HepG2 (cell line): ENCODE measurements around the gene ISCU. TPM values are rescaled to one million over a fixed set of nuclear protein-coding genes. Genes with fewer than 3 reads are reported as not detected.

ENCODE experiments used
- ATAC-seq: fragments of 200-7000 bp; cut with Tn5 transposase; 3 replicates; pipeline ENCODE4 v1.9.1; 2020; ENCODE audit warnings: mild to moderate bottlenecking, moderate library complexity
- BruUV-seq: library from RNA; stranded (reverse); fragments of 400-500 nt; replicated peaks from 2 replicates; lab custom pipeline; 2021; lab: Mats Ljungman, UMichigan
- CTCF ChIA-PET: fragments of 300-600 bp; formaldehyde crosslinking; extraction: SDS; loops from one replicate; lab custom pipeline; 2021; ENCODE audit warnings: low total read pairs, inconsistent platforms, low intra/inter-chr PET ratio; lab: Yijun Ruan, JAX
- POLR2A ChIA-PET: fragments of 350-600 bp; sonication (Branson Sonifier 250); formaldehyde crosslinking; loops from one replicate; lab custom pipeline; 2020; ENCODE audit warnings: antibody characterized with exemption, inconsistent platforms; lab: Yijun Ruan, JAX
- DNase-seq: peaks from one replicate; pipeline ENCODE4 v3.0.0-alpha.2; 2015; ENCODE audit warnings: low spot score
- FAIRE-seq: peaks from 3 replicates; lab custom pipeline; 2011; peaks lifted over from hg19 to GRCh38; lab: Jason Lieb, UNC
- H2AFZ ChIP-seq: one replicate; pipeline ENCODE4 v1.6.1; 2011; ENCODE audit warnings: low read length, inconsistent platforms
- H3K27ac ChIP-seq: fragments of 300-600 bp; 3 replicates; pipeline ENCODE4 v1.8.0; 2011; ENCODE audit warnings: mixed run types, mild to moderate bottlenecking, mixed read lengths, low read length, inconsistent platforms; ENCODE audit not compliant: insufficient read depth; ENCODE audit errors: extremely low read length
- H3K27me3 ChIP-seq, 2 experiments: fragments of 200-600 bp in 1 of 2; 2 replicates in 1 of 2; 3 replicates in 1 of 2; pipeline versions ENCODE4 v1.6.0 to v1.8.0; 2011; ENCODE audit warnings: low read length in 2 of 2, mild to moderate bottlenecking in 2 of 2, moderate library complexity in 2 of 2, inconsistent platforms in 1 of 2; ENCODE audit not compliant: insufficient read depth in 2 of 2, control insufficient read depth in 1 of 2
- H3K36me3 ChIP-seq, 2 experiments: fragments of 200-600 bp in 1 of 2; replicated peaks in 1 of 2; 2 replicates in 1 of 2; 3 replicates in 1 of 2; pipeline versions ENCODE4 v1.5.1 to v1.8.0; 2011; ENCODE audit warnings: low read length in 2 of 2, inconsistent platforms in 1 of 2; ENCODE audit not compliant: insufficient read depth in 2 of 2, control insufficient read depth in 1 of 2
- H3K4me1 ChIP-seq: 2 replicates; pipeline ENCODE4 v1.5.1; 2012; ENCODE audit warnings: low read length, inconsistent platforms; ENCODE audit not compliant: insufficient read depth
- H3K4me2 ChIP-seq: 2 replicates; pipeline ENCODE4 v1.6.0; 2011; ENCODE audit warnings: low read depth, low read length, inconsistent platforms
- H3K4me3 ChIP-seq, 3 experiments: fragments of 200-600 bp in 1 of 3; sonication (generic), shearing (Covaris generic) in 1 of 3; replicated peaks in 1 of 3; 2 replicates each; pipeline ENCODE4 v1.5.1; 2011 to 2016; ENCODE audit warnings: low read length in 3 of 3, inconsistent platforms in 2 of 3, low read depth in 2 of 3, mild to moderate bottlenecking in 2 of 3, control low read depth in 1 of 3, mixed read lengths in 1 of 3; ENCODE audit not compliant: insufficient read depth in 1 of 3
- H3K79me2 ChIP-seq: one replicate; pipeline ENCODE4 v1.6.1; 2011; ENCODE audit warnings: low read length, inconsistent platforms; ENCODE audit not compliant: insufficient read depth
- H3K9ac ChIP-seq: 2 replicates; pipeline ENCODE4 v1.6.0; 2011; ENCODE audit warnings: mild to moderate bottlenecking, low read depth, low read length, inconsistent platforms; ENCODE audit not compliant: insufficient read depth
- H3K9me3 ChIP-seq: 2 replicates; pipeline ENCODE4 v1.5.1; 2012; ENCODE audit warnings: mild to moderate bottlenecking, low read length
- H4K20me1 ChIP-seq: 2 replicates; pipeline ENCODE4 v1.6.0; 2011; ENCODE audit warnings: inconsistent platforms, mild to moderate bottlenecking, low read length, moderate library complexity; ENCODE audit not compliant: insufficient read depth
- EEA1 ChIP-seq: sonication (generic); formaldehyde crosslinking; IDR thresholded peaks from 2 replicates; pipeline ENCODE4 v1.5.1; 2020; ENCODE audit warnings: mild to moderate bottlenecking, missing genetic modification reagents, borderline replicate concordance
- FOXA1 ChIP-seq, 2 experiments: fragments of 450-650 bp in 1 of 2; sonication (generic) in 1 of 2; formaldehyde crosslinking in 1 of 2; IDR thresholded peaks; 2 replicates each; pipeline versions ENCODE4 v1.4.0 to v1.6.1; 2016 to 2020; ENCODE audit warnings: missing genetic modification reagents in 1 of 2
- FOXA3 ChIP-seq: IDR thresholded peaks from 2 replicates; pipeline ENCODE4 v1.6.1; 2016; ENCODE audit warnings: missing genetic modification reagents, missing compliant biosample characterization
- KDM5B ChIP-seq: sonication (generic); formaldehyde crosslinking; IDR thresholded peaks from 2 replicates; pipeline ENCODE4 v1.4.0; 2020; ENCODE audit warnings: missing genetic modification reagents, mild to moderate bottlenecking, borderline replicate concordance
- LCORL ChIP-seq, 2 experiments: fragments of 450-650 bp in 1 of 2; sonication (generic) in 1 of 2; formaldehyde crosslinking in 1 of 2; IDR thresholded peaks; 2 replicates each; pipeline versions ENCODE4 v1.5.0 to v1.6.1; 2017 to 2020; ENCODE audit warnings: antibody characterized with exemption in 1 of 2, missing genetic modification reagents in 1 of 2
- PBX3 ChIP-seq: sonication (generic); formaldehyde crosslinking; IDR thresholded peaks from 2 replicates; pipeline ENCODE4 v1.8.1; 2023; ENCODE audit warnings: missing genetic modification reagents, inconsistent platforms, borderline replicate concordance
- SMAD9 ChIP-seq: sonication (generic); formaldehyde crosslinking; IDR thresholded peaks from 2 replicates; pipeline ENCODE4 v1.5.1; 2020; ENCODE audit warnings: mild to moderate bottlenecking, missing genetic modification reagents
- SNAI1 ChIP-seq: sonication (generic); formaldehyde crosslinking; IDR thresholded peaks from 2 replicates; pipeline ENCODE4 v1.5.0; 2020; ENCODE audit warnings: mild to moderate bottlenecking, missing genetic modification reagents, borderline replicate concordance
- SOX6 ChIP-seq, 2 experiments: fragments of 450-650 bp in 1 of 2; sonication (generic) in 1 of 2; formaldehyde crosslinking in 1 of 2; IDR thresholded peaks; 2 replicates each; pipeline versions ENCODE4 v1.4.0 to v1.6.1; 2017 to 2020; ENCODE audit warnings: antibody characterized with exemption in 1 of 2, mild to moderate bottlenecking in 1 of 2, missing genetic modification reagents in 1 of 2
- ZMYM3 ChIP-seq: sonication (generic); formaldehyde crosslinking; IDR thresholded peaks from 2 replicates; pipeline ENCODE4 v1.5.1; 2020; ENCODE audit warnings: mild to moderate bottlenecking, missing genetic modification reagents
- ZNF569 ChIP-seq: sonication (generic); formaldehyde crosslinking; IDR thresholded peaks from 2 replicates; pipeline ENCODE4 v1.5.0; 2020; ENCODE audit warnings: mild to moderate bottlenecking, missing genetic modification reagents, moderate library complexity, borderline replicate concordance
- ZNF607 ChIP-seq: sonication (generic); formaldehyde crosslinking; IDR thresholded peaks from 2 replicates; pipeline ENCODE4 v1.5.1; 2020; ENCODE audit warnings: missing genetic modification reagents, mild to moderate bottlenecking, borderline replicate concordance
- ZNF670 ChIP-seq: sonication (generic); formaldehyde crosslinking; IDR thresholded peaks from 2 replicates; pipeline ENCODE4 v1.8.0; 2022; ENCODE audit warnings: mild to moderate bottlenecking, missing genetic modification reagents, borderline replicate concordance
- ZNF770 ChIP-seq: sonication (generic); formaldehyde crosslinking; IDR thresholded peaks from 2 replicates; pipeline ENCODE4 v1.5.0; 2020; ENCODE audit warnings: mild to moderate bottlenecking, missing genetic modification reagents
- ZNF776 ChIP-seq: sonication (generic); formaldehyde crosslinking; IDR thresholded peaks from 2 replicates; pipeline ENCODE4 v1.4.0; 2020; ENCODE audit warnings: mild to moderate bottlenecking, missing genetic modification reagents
- ZUFSP ChIP-seq: sonication (generic); formaldehyde crosslinking; IDR thresholded peaks from 2 replicates; pipeline ENCODE4 v1.9.0; 2021; ENCODE audit warnings: missing genetic modification reagents, mild to moderate bottlenecking, borderline replicate concordance
- WGBS: methylation state at CpG from one replicate; pipeline ENCODE4 v1.1.6; 2017; ENCODE audit warnings: low lambda C conversion rate; 5-methylcytosine and 5-hydroxymethylcytosine counted together
- in situ Hi-C: cut with HindIII; loops from 2 replicates; pipeline ENCODE4 v1.10.0; 2017; ENCODE audit warnings: low pct_unique_long_range_greater_than_20kb; ENCODE audit not compliant: extremely low pct_ligation_motif_present
- intact Hi-C: fragments of 100-400 bp; cut with micrococcal nuclease; formaldehyde crosslinking; loops from one replicate; pipeline ENCODE4 v1.10.0; 2022; ENCODE audit not compliant: unreplicated experiment
- polyA plus RNA-seq, 8 experiments: library from polyadenylated mRNA; depleted of rRNA in 3 of 8; stranded (reverse) in 7 of 8; unstranded in 1 of 8; fragments of >200 nt; fragmentation: Illumina TruSeq in 4 of 8; extraction: Trizol in 4 of 8; gene quantifications; 2 replicates each; pipeline versions ENCODE4 v1.2.1 to v1.2.3, GENCODE V29; 2011 to 2016; ENCODE audit warnings: low read depth in 4 of 8, missing spikeins in 1 of 8, mixed read lengths in 1 of 8; ENCODE audit not compliant: insufficient read depth in 1 of 8
- total RNA-seq, 5 experiments: library from RNA; depleted of rRNA; stranded (reverse); fragments of >200 nt; fragmentation: Illumina TruSeq; extraction: Trizol; gene quantifications; 2 replicates each; pipeline ENCODE4 v1.2.3, GENCODE V29; 2016; ENCODE audit warnings: low read depth in 1 of 5

The ISCU gene
- total and polyA plus RNA-seq, 2 of the 13 experiments (the other 11 are each of a cell fraction or from before 2014, with no cell fraction given) = 94.4 to 107 TPM

GRCh38 chr12:108514468-108514972, 47.9 kb upstream of the ISCU start:
- FAIRE-seq = no peak

More at GRCh38 chr12:108514468-108514972, 47.9 kb upstream of the ISCU start:
- intact Hi-C loops (loop anchor here (2.0 kb wide), 1 partner anchor 202 kb away; no protein-coding TSS in a partner anchor), in situ Hi-C loops (no loop called here)
- H3K9ac ChIP-seq = peak overlapping the region; percentile 86
- H3K79me2 ChIP-seq = no peaks in the 10 kb centered on the region
- ChIA-PET POLR2A (interaction anchor here (1.2 kb wide), 1 partner anchor 48 kb away, joined by 6 read pairs; the partner anchor contains the start of gene ISCU), CTCF (no interaction called here)
- peak overlapping the region; percentile 24 to 88 (median 52); a peak in 5 of 6 replicates for H3K4me3 ChIP-seq
- H3K27me3 ChIP-seq = no peaks in the 10 kb centered on the region
- no peak for TF ChIP-seq ZNF670 (CRISPR knock-in tag)
- 0 out of 2 replicates have a peak, but pooled peaks have one; percentile 21 for TF ChIP-seq KDM5B (CRISPR knock-in tag)
- peak; percentile 60; the same call in 1 of the 2 replicates for TF ChIP-seq ZMYM3 (CRISPR knock-in tag)
- TF ChIP-seq EEA1 (CRISPR knock-in tag) = 0 out of 2 replicates have a peak, but pooled peaks have one; percentile 34
- no peak for TF ChIP-seq FOXA1 (IDR thresholded peaks at IDR 0.05)
- TF ChIP-seq FOXA1 (CRISPR knock-in tag; IDR thresholded peaks at IDR 0.05) = no peak
- no peak for TF ChIP-seq LCORL (IDR thresholded peaks at IDR 0.05)
- peak; percentile 59 for TF ChIP-seq LCORL (CRISPR knock-in tag; IDR thresholded peaks at IDR 0.05)
- TF ChIP-seq ZNF607 (CRISPR knock-in tag) = peak; percentile 75; the same call in 1 of the 2 replicates
- TF ChIP-seq ZNF569 (CRISPR knock-in tag) = 0 out of 2 replicates have a peak, but pooled peaks have one; percentile 56
- no peak for TF ChIP-seq FOXA3 (CRISPR knock-in tag)
- no peak for TF ChIP-seq SMAD9 (CRISPR knock-in tag)
- peak; percentile 54; the same call in 1 of the 2 replicates for TF ChIP-seq ZNF776 (CRISPR knock-in tag)
- peak; percentile 96 for TF ChIP-seq ZNF770 (CRISPR knock-in tag)
- peak; percentile 60; the same call in 1 of the 2 replicates for TF ChIP-seq SNAI1 (CRISPR knock-in tag)
- TF ChIP-seq PBX3 (CRISPR knock-in tag) = 0 out of 2 replicates have a peak, but pooled peaks have one; percentile 0
- TF ChIP-seq ZUFSP (CRISPR knock-in tag) = no peak
- no peak for TF ChIP-seq SOX6 (IDR thresholded peaks at IDR 0.05)
- TF ChIP-seq SOX6 (CRISPR knock-in tag; IDR thresholded peaks at IDR 0.05) = 0 out of 2 replicates have a peak, but pooled peaks have one; percentile 26
- no peak for DNase-seq
- 28% methylated on average over 16 of the region's 19 CpGs for WGBS
- no peaks in the 10 kb centered on the region for H3K9me3 ChIP-seq
- H4K20me1 ChIP-seq = no peaks in the 10 kb centered on the region
- no peak for ATAC-seq
- peaks cover 21% of the 10 kb centered on the region for H3K4me1 ChIP-seq
- no peak overlapping the region for H3K27ac ChIP-seq
- H2AFZ ChIP-seq = peak overlapping the region; percentile 51
- peaks cover 5 to 19% of the 10 kb centered on the region in 2 experiments; a peak in 4 of 5 replicates for H3K36me3 ChIP-seq
- BruUV-seq = no TSS peak
- H3K4me2 ChIP-seq = peak overlapping the region; percentile 73
